Activated CD8-positive, alpha-beta T cell treated with anti-CD3 and anti-CD28 coated beads for 36 hours (primary cell): Measurements from ENCODE around the gene ERC2. TPM values are rescaled to one million over a fixed set of nuclear protein-coding genes. Genes with fewer than 3 reads are reported as not detected.

Experiments
- ATAC-seq: fragments of 200-7000 bp; cut with Tn5 transposase; one replicate; pipeline ENCODE4 v1.10.0; 2021; ENCODE audit warnings: mild to moderate bottlenecking, moderate library complexity
- CTCF ChIA-PET: fragments of 350-600 bp; sonication (Branson Sonifier 250); formaldehyde crosslinking; loops from one replicate; lab custom pipeline; 2021; ENCODE audit warnings: antibody characterized with exemption; lab: Charles Lee
- POLR2A ChIA-PET: fragments of 350-600 bp; sonication (Branson Sonifier 250); formaldehyde crosslinking; loops from one replicate; lab custom pipeline; 2021; ENCODE audit warnings: antibody characterized with exemption; lab: Charles Lee
- DNase-seq: peaks from one replicate; pipeline ENCODE4 v3.0.0-alpha.2; 2020
- H3K27ac Mint-ChIP-seq: one replicate; pipeline ENCODE4 v1.8.0; 2021; ENCODE audit warnings: mild to moderate bottlenecking, mixed read lengths
- H3K27me3 Mint-ChIP-seq: one replicate; pipeline ENCODE4 v1.8.0; 2021; ENCODE audit warnings: mixed read lengths
- H3K36me3 Mint-ChIP-seq: one replicate; pipeline ENCODE4 v1.8.0; 2021; ENCODE audit warnings: low read depth, mixed read lengths
- H3K4me1 Mint-ChIP-seq: one replicate; pipeline ENCODE4 v1.8.0; 2021; ENCODE audit warnings: low read depth, mixed read lengths
- H3K4me3 Mint-ChIP-seq: one replicate; pipeline ENCODE4 v1.8.0; 2021; ENCODE audit warnings: mild to moderate bottlenecking, moderate library complexity, mixed read lengths
- H3K9me3 Mint-ChIP-seq: one replicate; pipeline ENCODE4 v1.8.0; 2021; ENCODE audit warnings: mixed read lengths
- CTCF ChIP-seq: fragments of 200-600 bp; IDR thresholded peaks from one replicate; pipeline ENCODE4 v1.8.0; 2022; ENCODE audit warnings: antibody characterized with exemption, mild to moderate bottlenecking
- intact Hi-C: fragments of 100-400 bp; cut with micrococcal nuclease; formaldehyde crosslinking; loops from one replicate; pipeline ENCODE4 v1.10.0; 2022
- total RNA-seq, 2 experiments: library from RNA; stranded (reverse); gene quantifications; one replicate each; pipeline ENCODE4 v1.2.3, GENCODE V29; 2021

Gene ERC2
- total RNA-seq, 2 experiments from 2014 or later, result 0.18 to 0.52 TPM

- H3K27me3 Mint-ChIP-seq, result peaks cover 58% of the 10 kb centered on the region
- no peak overlapping the region for H3K4me3 Mint-ChIP-seq
- intact Hi-C loops, result loop anchor here (10.0 kb wide), 2 partner anchors 263 to 773 kb away; no protein-coding TSS in a partner anchor
- DNase-seq (no peak), ATAC-seq (no peak)
- H3K27ac Mint-ChIP-seq, result no peak overlapping the region
- H3K4me1 Mint-ChIP-seq, result peaks cover 10% of the 10 kb centered on the region
- POLR2A ChIA-PET, result no interaction called here
- H3K36me3 Mint-ChIP-seq, result no peaks in the 10 kb centered on the region
- TF ChIP-seq CTCF, result no peak
- no peaks in the 10 kb centered on the region for H3K9me3 Mint-ChIP-seq
- CTCF ChIA-PET, result no interaction called here
Observed at GRCh38 chr3:55481744-55482495, 986.3 kb downstream of the ERC2 start.

- Mint-ChIP-seq H3K36me3 (no peaks in the 10 kb centered on the region), H3K27ac (no peak overlapping the region), H3K27me3 (peaks cover 52% of the 10 kb centered on the region), H3K4me1 (peaks cover 5% of the 10 kb centered on the region), H3K9me3 (no peaks in the 10 kb centered on the region), H3K4me3 (no peak overlapping the region)
- no peak for TF ChIP-seq CTCF
- no peak for DNase-seq
- no peak for ATAC-seq
- POLR2A ChIA-PET, result no interaction called here
- CTCF ChIA-PET, result no interaction called here
- intact Hi-C loops, result loop anchor here (10.0 kb wide), 2 partner anchors 264 to 774 kb away; no protein-coding TSS in a partner anchor
Observed at GRCh38 chr3:55480911-55481743, 987.1 kb downstream of the ERC2 start.

GRCh38 chr3:55477306-55478303, 990.7 kb downstream of the ERC2 start:
- no peak for ATAC-seq
- no peak for TF ChIP-seq CTCF
- Mint-ChIP-seq H3K27me3 (peaks cover 22% of the 10 kb centered on the region), H3K27ac (no peak overlapping the region), H3K4me3 (no peak overlapping the region), H3K9me3 (no peaks in the 10 kb centered on the region), H3K4me1 (no peaks in the 10 kb centered on the region), H3K36me3 (no peaks in the 10 kb centered on the region)
- no peak for DNase-seq
- intact Hi-C loops, result no loop called here
- POLR2A ChIA-PET, result no interaction called here
- CTCF ChIA-PET, result no interaction called here

GRCh38 chr3:55476515-55476914, 991.8 kb downstream of the ERC2 start:
- Mint-ChIP-seq H3K9me3 (no peaks in the 10 kb centered on the region), H3K27ac (no peak overlapping the region), H3K4me1 (no peaks in the 10 kb centered on the region), H3K27me3 (peaks cover 19% of the 10 kb centered on the region), H3K36me3 (no peaks in the 10 kb centered on the region), H3K4me3 (no peak overlapping the region)
- ChIA-PET POLR2A (no interaction called here), CTCF (no interaction called here)
- no peak for DNase-seq
- no peak for TF ChIP-seq CTCF
- no peak for ATAC-seq
- intact Hi-C loops, result no loop called here
